Coronary artery (tissue), 2 donors: ENCODE data around the gene PERM1.

Source experiments
- DNase-seq: peaks from one replicate; pipeline ENCODE4 v3.0.0-alpha.2; 2017; ENCODE audit warnings: low spot score
- H3K27ac ChIP-seq, 2 donors: fragments of 200-600 bp; sonication (generic); one replicate each; pipeline ENCODE4 v1.5.1; 2016 to 2019
- H3K4me3 ChIP-seq: fragments of 200-600 bp; sonication (generic); 2 replicates; pipeline ENCODE4 v1.5.1; 2016; ENCODE audit warnings: mild to moderate bottlenecking, moderate library complexity
- CTCF ChIP-seq: fragments of 200-600 bp; sonication (generic); IDR thresholded peaks from one replicate; pipeline ENCODE4 v1.5.1; 2019; ENCODE audit warnings: antibody characterized with exemption

The PERM1 gene

GRCh38 chr1:966135-966703, 15.7 kb downstream of the PERM1 start, which contains the start of gene PLEKHN1:
TSS of gene PLEKHN1 (plus strand) at chr1:966482. CDS start at chr1:966532, 50 bp downstream.
- H3K4me3 ChIP-seq: peak within 1 kb of the TSS; percentile 96
- H3K27ac ChIP-seq: peak within 1 kb of the TSS in 1 of 2 donors; percentile 79
- TF ChIP-seq CTCF: no peak
- no peak for DNase-seq

GRCh38 chr1:965526-966134, 16.3 kb downstream of the PERM1 start:
- Histone ChIP-seq H3K27ac (no peak overlapping the region), H3K4me3 (peak overlapping the region; percentile 96)
- DNase-seq: no peak
- no peak for TF ChIP-seq CTCF

- H3K27ac ChIP-seq: no peak overlapping the region
- TF ChIP-seq CTCF: no peak
- H3K4me3 ChIP-seq: no peak overlapping the region
- no peak for DNase-seq
Observed at GRCh38 chr1:964691-965525, 17.0 kb downstream of the PERM1 start.

GRCh38 chr1:963746-964525, 18.0 kb downstream of the PERM1 start:
- H3K27ac ChIP-seq: no peak overlapping the region
- H3K4me3 ChIP-seq: no peak overlapping the region
- TF ChIP-seq CTCF: no peak
- no peak for DNase-seq

- Histone ChIP-seq H3K4me3 (no peak overlapping the region), H3K27ac (no peak overlapping the region)
- DNase-seq: no peak
- TF ChIP-seq CTCF: no peak
Observed at GRCh38 chr1:963301-963651, 18.6 kb downstream of the PERM1 start.

- TF ChIP-seq CTCF: no peak
- Histone ChIP-seq H3K27ac (no peak overlapping the region), H3K4me3 (no peak overlapping the region)
- DNase-seq: no peak
Observed at GRCh38 chr1:962381-963300, 19.3 kb downstream of the PERM1 start.
